Suprapubic skin (tissue), 4 donors: ENCODE results near the gene NPAS3.

Experiments
- EP300 ChIP-seq: sonication (generic); formaldehyde crosslinking; IDR thresholded peaks from one replicate; pipeline ENCODE4 v1.6.1; 2017; ENCODE audit warnings: antibody characterized with exemption
- POLR2A ChIP-seq, 2 donors: fragments of 450-650 bp; IDR thresholded peaks; one replicate each; pipeline ENCODE4 v1.6.1; 2017; ENCODE audit warnings: antibody characterized with exemption in 2 of 2, mild to moderate bottlenecking in 2 of 2, moderate library complexity in 2 of 2
- POLR2AphosphoS5 ChIP-seq, 3 donors: sonication (generic); formaldehyde crosslinking; IDR thresholded peaks; one replicate each; pipeline ENCODE4 v1.6.1; 2017; ENCODE audit warnings: antibody characterized with exemption in 3 of 3
- TF ChIP-seq, protein P1 (sequence below), 2 donors: fragments of 200-600 bp in 1 of 2; fragments of 450-650 bp in 1 of 2; sonication (generic) in 1 of 2; IDR thresholded peaks; one replicate each; pipeline ENCODE4 v1.5.1; 2016 to 2019; ENCODE audit warnings: antibody characterized with exemption in 2 of 2, mild to moderate bottlenecking in 1 of 2, moderate library complexity in 1 of 2

DNA sequence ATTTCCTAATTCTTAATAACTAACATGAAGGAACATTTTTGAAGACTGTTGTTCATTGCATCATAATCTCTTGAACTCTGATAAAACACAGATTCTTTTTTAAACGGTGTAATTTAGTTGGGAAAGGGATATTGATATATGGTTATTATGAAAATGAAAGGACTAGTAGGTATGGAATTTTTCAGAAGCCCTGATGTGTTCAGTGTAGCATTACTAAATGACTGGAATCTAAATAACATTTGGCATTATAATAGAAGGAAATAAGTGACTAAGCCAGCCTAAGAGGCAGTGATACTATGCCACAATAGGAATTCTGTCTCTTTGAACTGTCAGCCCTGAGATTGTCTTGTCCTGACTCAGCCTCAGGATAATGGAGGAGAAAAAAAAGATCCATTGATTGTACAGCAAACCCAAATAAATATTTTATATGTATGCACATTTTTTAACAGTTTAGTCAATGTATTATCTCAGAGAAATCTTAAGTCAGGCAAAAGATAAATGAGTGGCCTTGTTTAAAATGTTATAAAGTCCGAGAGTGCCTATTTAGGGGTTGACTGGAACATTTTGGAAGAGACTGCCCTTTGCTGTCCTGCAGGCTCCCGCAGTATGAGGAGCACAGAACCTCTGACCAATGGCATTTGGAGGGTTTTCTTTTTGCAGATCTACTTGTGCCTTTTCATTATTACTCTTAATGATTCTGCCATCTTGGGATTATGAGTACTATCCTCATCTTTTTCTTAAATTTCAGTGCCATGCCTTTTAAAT is 741.0 kb downstream of the NPAS3 start:
- no peak for TF ChIP-seq POLR2AphosphoS5 (IDR thresholded peaks at IDR 0.05)
- TF ChIP-seq, protein P1, sequence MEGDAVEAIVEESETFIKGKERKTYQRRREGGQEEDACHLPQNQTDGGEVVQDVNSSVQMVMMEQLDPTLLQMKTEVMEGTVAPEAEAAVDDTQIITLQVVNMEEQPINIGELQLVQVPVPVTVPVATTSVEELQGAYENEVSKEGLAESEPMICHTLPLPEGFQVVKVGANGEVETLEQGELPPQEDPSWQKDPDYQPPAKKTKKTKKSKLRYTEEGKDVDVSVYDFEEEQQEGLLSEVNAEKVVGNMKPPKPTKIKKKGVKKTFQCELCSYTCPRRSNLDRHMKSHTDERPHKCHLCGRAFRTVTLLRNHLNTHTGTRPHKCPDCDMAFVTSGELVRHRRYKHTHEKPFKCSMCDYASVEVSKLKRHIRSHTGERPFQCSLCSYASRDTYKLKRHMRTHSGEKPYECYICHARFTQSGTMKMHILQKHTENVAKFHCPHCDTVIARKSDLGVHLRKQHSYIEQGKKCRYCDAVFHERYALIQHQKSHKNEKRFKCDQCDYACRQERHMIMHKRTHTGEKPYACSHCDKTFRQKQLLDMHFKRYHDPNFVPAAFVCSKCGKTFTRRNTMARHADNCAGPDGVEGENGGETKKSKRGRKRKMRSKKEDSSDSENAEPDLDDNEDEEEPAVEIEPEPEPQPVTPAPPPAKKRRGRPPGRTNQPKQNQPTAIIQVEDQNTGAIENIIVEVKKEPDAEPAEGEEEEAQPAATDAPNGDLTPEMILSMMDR (IDR thresholded peaks at IDR 0.05) = no peak
- TF ChIP-seq POLR2A (IDR thresholded peaks at IDR 0.05) = no peak
- TF ChIP-seq EP300 = no peak
